GM18505 (cell line): ENCODE measurements around the gene LRRC2.

Source experiments
- ATAC-seq: cut with Tn5 transposase; IDR thresholded peaks from one replicate; pipeline ENCODE4 v1.9.1; 2021; ENCODE audit not compliant: unreplicated experiment
- POLR2A ChIP-seq: IDR thresholded peaks from 4 replicates; pipeline ENCODE4 v1.6.1; 2011; ENCODE audit warnings: borderline replicate concordance; ENCODE audit not compliant: insufficient read depth, insufficient read length; ENCODE audit errors: extremely low read depth

The LRRC2 gene

GRCh38 chr3:46576386-46576785 is 10.3 kb upstream of the LRRC2 start:
- no peak for TF ChIP-seq POLR2A
- ATAC-seq, result no peak

GRCh38 chr3:46575577-46576222 is 9.6 kb upstream of the LRRC2 start:
- no peak for ATAC-seq
- no peak for TF ChIP-seq POLR2A

GRCh38 chr3:46574881-46575576 is 8.9 kb upstream of the LRRC2 start:
- no peak for TF ChIP-seq POLR2A
- ATAC-seq, result no peak

GRCh38 chr3:46574243-46574646 is 8.1 kb upstream of the LRRC2 start:
- ATAC-seq, result no peak
- no peak for TF ChIP-seq POLR2A

- ATAC-seq, result no peak
- TF ChIP-seq POLR2A, result no peak
Measured at GRCh38 chr3:46573701-46574100, 7.6 kb upstream of the LRRC2 start.

- ATAC-seq, result no peak
- no peak for TF ChIP-seq POLR2A
Measured at GRCh38 chr3:46571684-46572083, 5.6 kb upstream of the LRRC2 start.

GRCh38 chr3:46565607-46566039 is 479 bp downstream of the LRRC2 start:
- no peak for ATAC-seq
- no peak for TF ChIP-seq POLR2A

GRCh38 chr3:46565077-46565476 is 1.0 kb downstream of the LRRC2 start:
- ATAC-seq, result no peak

GRCh38 chr3:46564190-46565021 is 1.7 kb downstream of the LRRC2 start:
- ATAC-seq, result no peak
- TF ChIP-seq POLR2A, result no peak

More at GRCh38 chr3:46565077-46565476, 1.0 kb downstream of the LRRC2 start:
- TF ChIP-seq POLR2A, result no peak

- no peak for ATAC-seq
- TF ChIP-seq POLR2A, result no peak
Measured at GRCh38 chr3:46561951-46562350, 4.2 kb downstream of the LRRC2 start.

GRCh38 chr3:46561511-46561910 is 4.6 kb downstream of the LRRC2 start:
- TF ChIP-seq POLR2A, result no peak
- no peak for ATAC-seq

GRCh38 chr3:46559091-46559704 is 6.9 kb downstream of the LRRC2 start:
- ATAC-seq, result no peak
- TF ChIP-seq POLR2A, result no peak

- peak; percentile 80 for ATAC-seq
- no peak for TF ChIP-seq POLR2A
Measured at GRCh38 chr3:46558184-46559043, 7.7 kb downstream of the LRRC2 start.

- no peak for TF ChIP-seq POLR2A
- no peak for ATAC-seq
Measured at GRCh38 chr3:46557814-46558183, 8.3 kb downstream of the LRRC2 start.
